Spinal cord (tissue), 10 donors: Measurements from ENCODE around the gene AUP1. TPM values are rescaled to one million over a fixed set of nuclear protein-coding genes. Genes with fewer than 3 reads are reported as not detected.

Experiments
- DNase-seq, 6 donors: peaks; one replicate each; pipeline versions ENCODE4 v3.0.0 to v3.0.0-alpha.2; 2013 to 2015; ENCODE audit warnings: low spot score in 6 of 6, low read depth in 4 of 6
- H3K27ac ChIP-seq: one replicate; pipeline ENCODE4 v1.5.1; 2013; ENCODE audit warnings: low read depth, low read length, control low read depth
- H3K27me3 ChIP-seq: one replicate; pipeline ENCODE4 v1.6.1; 2013; ENCODE audit warnings: low read length; ENCODE audit not compliant: control insufficient read depth, insufficient read depth
- H3K36me3 ChIP-seq: one replicate; pipeline ENCODE4 v1.6.1; 2013; ENCODE audit warnings: low read length; ENCODE audit not compliant: control insufficient read depth, insufficient read depth
- H3K4me1 ChIP-seq: one replicate; pipeline ENCODE4 v1.6.1; 2013; ENCODE audit warnings: low read length; ENCODE audit not compliant: control insufficient read depth, insufficient read depth
- H3K4me3 ChIP-seq: one replicate; pipeline ENCODE4 v1.5.1; 2013; ENCODE audit warnings: low read depth, low read length, control low read depth
- H3K9me3 ChIP-seq: one replicate; pipeline ENCODE4 v1.6.1; 2013; ENCODE audit warnings: low read length; ENCODE audit not compliant: control insufficient read depth, insufficient read depth
- WGBS: methylation state at CpG from one replicate; pipeline ENCODE4 v1.1.5; 2013; ENCODE audit warnings: missing lambda C conversion rate; ENCODE audit not compliant: insufficient coverage; 5-methylcytosine and 5-hydroxymethylcytosine counted together
- polyA plus RNA-seq, 2 donors: library from polyadenylated mRNA; unstranded; fragments of 120-200 nt; gene quantifications; one replicate each; pipeline ENCODE4 v1.2.1, GENCODE V29; 2013; ENCODE audit not compliant: insufficient read length in 2 of 2
- total RNA-seq, 2 donors: library from RNA; depleted of rRNA in 1 of 2; stranded (reverse); fragments of 120-200 nt in 1 of 2; fragments of >200 nt in 1 of 2; gene quantifications; one replicate each; pipeline versions ENCODE4 v1.2.3 to v1.2.4, GENCODE V29; 2013 to 2014
- donor health status: healthy.

Gene AUP1
- total and polyA plus RNA-seq, 4 donors, result 62.6 to 131 (median 104) TPM

GRCh38 chr2:74551942-74552913 lies 22.7 kb upstream of the AUP1 start:
- H3K27ac ChIP-seq, result peak overlapping the region; percentile 95
- peaks cover 58% of the 10 kb centered on the region for H3K4me1 ChIP-seq
- H3K27me3 ChIP-seq, result peaks cover 25% of the 10 kb centered on the region
- H3K9me3 ChIP-seq, result no peaks in the 10 kb centered on the region
- 58% methylated on average over 21 of the region's 21 CpGs for WGBS
- peak overlapping the region; percentile 77 for H3K4me3 ChIP-seq
- DNase-seq, result no peak
- H3K36me3 ChIP-seq, result peaks cover 20% of the 10 kb centered on the region

- peaks cover 15% of the 10 kb centered on the region for H3K36me3 ChIP-seq
- DNase-seq, result no peak
- peaks cover 23% of the 10 kb centered on the region for H3K27me3 ChIP-seq
- H3K4me1 ChIP-seq, result peaks cover 58% of the 10 kb centered on the region
- H3K4me3 ChIP-seq, result no peak overlapping the region
- no peaks in the 10 kb centered on the region for H3K9me3 ChIP-seq
- H3K27ac ChIP-seq, result no peak overlapping the region
Measured at GRCh38 chr2:74551530-74551929, 22.0 kb upstream of the AUP1 start.

- H3K4me1 ChIP-seq, result peaks cover 52% of the 10 kb centered on the region
- no peak for DNase-seq
- no peaks in the 10 kb centered on the region for H3K9me3 ChIP-seq
- H3K36me3 ChIP-seq, result peaks cover 6% of the 10 kb centered on the region
- no peak overlapping the region for H3K4me3 ChIP-seq
- H3K27ac ChIP-seq, result no peak overlapping the region
- H3K27me3 ChIP-seq, result peaks cover 13% of the 10 kb centered on the region
- 73% methylated on average over 5 of the region's 7 CpGs for WGBS
Measured at GRCh38 chr2:74550231-74550630, 20.7 kb upstream of the AUP1 start.

GRCh38 chr2:74548900-74549826 lies 19.7 kb upstream of the AUP1 start:
- peak in 2 of 6 donors; percentile 60 to 61 for DNase-seq

GRCh38 chr2:74548285-74548899 lies 18.9 kb upstream of the AUP1 start:
- DNase-seq, result peak in 2 of 6 donors; percentile 62 to 76

More at GRCh38 chr2:74548900-74549826, 19.7 kb upstream of the AUP1 start:
- Histone ChIP-seq H3K9me3 (no peaks in the 10 kb centered on the region), H3K27ac (no peak overlapping the region), H3K36me3 (peaks cover 6% of the 10 kb centered on the region), H3K4me1 (peaks cover 41% of the 10 kb centered on the region), H3K4me3 (peak overlapping the region; percentile 55), H3K27me3 (peaks cover 7% of the 10 kb centered on the region)
- 4% methylated on average over 85 of the region's 85 CpGs for WGBS

GRCh38 chr2:74546004-74546403 lies 16.5 kb upstream of the AUP1 start:
- Histone ChIP-seq H3K4me3 (no peak overlapping the region), H3K4me1 (peaks cover 20% of the 10 kb centered on the region), H3K27ac (no peak overlapping the region), H3K27me3 (peaks cover 3% of the 10 kb centered on the region), H3K36me3 (peaks cover 6% of the 10 kb centered on the region), H3K9me3 (no peaks in the 10 kb centered on the region)
- DNase-seq, result no peak
- WGBS, result 75% methylated on average over 1 of the region's 3 CpGs

More at GRCh38 chr2:74548285-74548899, 18.9 kb upstream of the AUP1 start:
- peaks cover 6% of the 10 kb centered on the region for H3K36me3 ChIP-seq
- H3K27me3 ChIP-seq, result peaks cover 6% of the 10 kb centered on the region
- 8% methylated on average over 25 of the region's 26 CpGs for WGBS
- H3K27ac ChIP-seq, result peak overlapping the region; percentile 10
- peaks cover 33% of the 10 kb centered on the region for H3K4me1 ChIP-seq
- H3K4me3 ChIP-seq, result peak overlapping the region; percentile 55
- H3K9me3 ChIP-seq, result no peaks in the 10 kb centered on the region

- Histone ChIP-seq H3K36me3 (peaks cover 5% of the 10 kb centered on the region), H3K9me3 (no peaks in the 10 kb centered on the region), H3K27me3 (peaks cover 3% of the 10 kb centered on the region), H3K4me1 (peaks cover 13% of the 10 kb centered on the region), H3K4me3 (no peak overlapping the region), H3K27ac (no peak overlapping the region)
- DNase-seq, result no peak
- 95% methylated on average over 3 of the region's 3 CpGs for WGBS
Measured at GRCh38 chr2:74544634-74545033, 15.1 kb upstream of the AUP1 start.

GRCh38 chr2:74542978-74543377 lies 13.5 kb upstream of the AUP1 start:
- H3K36me3 ChIP-seq, result peaks cover 3% of the 10 kb centered on the region
- no peak overlapping the region for H3K27ac ChIP-seq
- no peak for DNase-seq
- no peaks in the 10 kb centered on the region for H3K9me3 ChIP-seq
- no peaks in the 10 kb centered on the region for H3K27me3 ChIP-seq
- no peaks in the 10 kb centered on the region for H3K4me1 ChIP-seq
- H3K4me3 ChIP-seq, result no peak overlapping the region
- WGBS, result 100% methylated on average over 1 of the region's 1 CpG

GRCh38 chr2:74540291-74540690 lies 10.8 kb upstream of the AUP1 start:
- Histone ChIP-seq H3K9me3 (no peaks in the 10 kb centered on the region), H3K27ac (no peak overlapping the region), H3K4me3 (no peak overlapping the region), H3K36me3 (peaks cover 17% of the 10 kb centered on the region), H3K27me3 (no peaks in the 10 kb centered on the region), H3K4me1 (no peaks in the 10 kb centered on the region)
- no peak for DNase-seq
- 76% methylated on average over 5 of the region's 5 CpGs for WGBS
